Measurements from ENCODE around the gene MDK.

DNA sequence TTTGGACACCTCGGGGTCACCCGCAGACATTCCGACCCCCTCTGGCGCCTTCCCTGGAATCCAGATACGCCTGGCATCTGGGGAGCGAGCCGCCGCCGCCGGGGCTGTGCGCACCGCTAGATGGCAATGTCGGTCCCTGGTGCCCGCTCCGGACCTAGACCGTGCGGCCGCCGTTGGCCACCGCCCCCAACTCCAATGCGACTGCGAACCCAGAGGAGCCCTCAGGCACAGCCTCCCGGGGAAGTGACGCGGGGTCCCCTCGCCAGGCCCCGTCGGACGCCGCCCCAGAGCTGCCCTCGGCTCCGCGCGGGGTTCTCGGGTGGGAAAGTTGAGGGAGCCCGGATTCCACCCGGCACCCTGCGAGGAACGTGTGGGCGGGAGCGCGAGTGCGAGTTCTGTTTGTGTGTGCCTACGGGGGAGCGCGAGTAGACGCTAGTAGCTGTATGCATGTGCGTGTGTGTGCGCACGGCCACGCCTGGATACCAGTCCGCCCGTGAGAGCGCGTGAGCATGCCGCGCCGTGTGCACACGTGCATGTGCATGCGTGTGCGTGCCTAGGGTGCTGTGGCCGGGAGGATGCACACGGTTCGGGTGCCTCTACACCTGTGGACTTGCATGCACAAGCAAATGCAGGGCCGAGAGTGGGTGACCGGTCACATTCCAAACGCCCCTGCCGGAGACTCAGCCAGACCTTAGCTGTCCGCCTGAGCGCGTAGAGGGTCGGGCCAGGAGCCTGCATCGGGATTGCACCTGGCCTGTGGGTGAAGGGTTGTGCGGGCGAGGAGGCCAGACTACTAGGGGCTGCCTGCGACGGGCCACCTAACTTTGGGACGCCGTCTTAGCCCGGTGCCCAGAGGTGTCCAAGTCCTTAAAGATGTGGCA is 8.2 kb downstream of the MDK start:
- TF ChIP-seq, protein P1, sequence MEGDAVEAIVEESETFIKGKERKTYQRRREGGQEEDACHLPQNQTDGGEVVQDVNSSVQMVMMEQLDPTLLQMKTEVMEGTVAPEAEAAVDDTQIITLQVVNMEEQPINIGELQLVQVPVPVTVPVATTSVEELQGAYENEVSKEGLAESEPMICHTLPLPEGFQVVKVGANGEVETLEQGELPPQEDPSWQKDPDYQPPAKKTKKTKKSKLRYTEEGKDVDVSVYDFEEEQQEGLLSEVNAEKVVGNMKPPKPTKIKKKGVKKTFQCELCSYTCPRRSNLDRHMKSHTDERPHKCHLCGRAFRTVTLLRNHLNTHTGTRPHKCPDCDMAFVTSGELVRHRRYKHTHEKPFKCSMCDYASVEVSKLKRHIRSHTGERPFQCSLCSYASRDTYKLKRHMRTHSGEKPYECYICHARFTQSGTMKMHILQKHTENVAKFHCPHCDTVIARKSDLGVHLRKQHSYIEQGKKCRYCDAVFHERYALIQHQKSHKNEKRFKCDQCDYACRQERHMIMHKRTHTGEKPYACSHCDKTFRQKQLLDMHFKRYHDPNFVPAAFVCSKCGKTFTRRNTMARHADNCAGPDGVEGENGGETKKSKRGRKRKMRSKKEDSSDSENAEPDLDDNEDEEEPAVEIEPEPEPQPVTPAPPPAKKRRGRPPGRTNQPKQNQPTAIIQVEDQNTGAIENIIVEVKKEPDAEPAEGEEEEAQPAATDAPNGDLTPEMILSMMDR (conservative IDR thresholded peaks at IDR 0.05; ENCODE audit: low read length), result peak; percentile 81
- TF ChIP-seq EZH2phosphoT487 (IDR thresholded peaks at IDR 0.05; ENCODE audit: borderline replicate concordance), result no peak
